ENCODE data around the gene TMEM205.

DNA sequence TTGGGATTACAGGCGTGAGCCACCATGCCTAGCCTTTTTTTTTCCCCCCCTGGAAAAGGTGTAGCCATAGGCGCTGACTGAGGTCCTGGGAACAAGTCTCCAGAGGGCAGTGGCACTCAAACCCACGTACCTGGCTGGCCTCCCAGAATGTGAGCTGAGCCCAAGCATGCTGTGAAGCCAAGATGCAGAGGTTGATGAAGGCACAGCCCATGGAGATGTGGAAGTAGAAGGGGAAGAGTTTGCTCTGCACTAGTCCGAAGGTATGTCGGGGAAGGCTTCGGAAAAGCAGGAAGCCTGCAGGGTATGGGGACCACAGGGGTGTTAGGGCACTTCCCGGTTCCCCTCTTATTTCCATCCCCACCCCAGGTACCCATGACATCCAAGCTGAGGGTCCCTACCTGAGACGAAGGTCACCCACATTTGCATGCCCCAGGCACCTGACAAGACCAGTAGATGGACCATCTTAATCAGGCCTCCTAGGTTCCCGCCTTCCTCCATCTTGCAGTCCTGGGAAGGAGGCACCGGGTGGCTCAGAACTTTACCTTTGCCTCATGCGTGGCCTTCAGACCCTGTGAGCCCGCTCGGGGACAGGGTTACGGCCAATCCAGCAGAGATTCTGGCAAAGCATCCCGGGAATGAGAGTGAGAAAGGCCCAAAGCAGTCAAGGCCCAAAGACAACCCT is 805 bp downstream of the TMEM205 start:
- TF ChIP-seq, protein P1, sequence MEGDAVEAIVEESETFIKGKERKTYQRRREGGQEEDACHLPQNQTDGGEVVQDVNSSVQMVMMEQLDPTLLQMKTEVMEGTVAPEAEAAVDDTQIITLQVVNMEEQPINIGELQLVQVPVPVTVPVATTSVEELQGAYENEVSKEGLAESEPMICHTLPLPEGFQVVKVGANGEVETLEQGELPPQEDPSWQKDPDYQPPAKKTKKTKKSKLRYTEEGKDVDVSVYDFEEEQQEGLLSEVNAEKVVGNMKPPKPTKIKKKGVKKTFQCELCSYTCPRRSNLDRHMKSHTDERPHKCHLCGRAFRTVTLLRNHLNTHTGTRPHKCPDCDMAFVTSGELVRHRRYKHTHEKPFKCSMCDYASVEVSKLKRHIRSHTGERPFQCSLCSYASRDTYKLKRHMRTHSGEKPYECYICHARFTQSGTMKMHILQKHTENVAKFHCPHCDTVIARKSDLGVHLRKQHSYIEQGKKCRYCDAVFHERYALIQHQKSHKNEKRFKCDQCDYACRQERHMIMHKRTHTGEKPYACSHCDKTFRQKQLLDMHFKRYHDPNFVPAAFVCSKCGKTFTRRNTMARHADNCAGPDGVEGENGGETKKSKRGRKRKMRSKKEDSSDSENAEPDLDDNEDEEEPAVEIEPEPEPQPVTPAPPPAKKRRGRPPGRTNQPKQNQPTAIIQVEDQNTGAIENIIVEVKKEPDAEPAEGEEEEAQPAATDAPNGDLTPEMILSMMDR (conservative IDR thresholded peaks at IDR 0.05; ENCODE audit: low read depth in 2 of 2) = no peak
- TF ChIP-seq POLR2AphosphoS5 (IDR thresholded peaks at IDR 0.05; ENCODE audit: low read depth) (no peak), CREB1 (CRISPR knock-in tag; IDR thresholded peaks at IDR 0.05; ENCODE audit: low read depth) (no peak), EZH2 (IDR thresholded peaks at IDR 0.05; ENCODE audit: low read depth, unreplicated experiment) (no peak), JUNB (IDR thresholded peaks at IDR 0.05; ENCODE audit: unreplicated experiment) (no peak), EZH2phosphoT487 (IDR thresholded peaks at IDR 0.05; ENCODE audit: unreplicated experiment) (no peak), ZNF114 (CRISPR knock-in tag; IDR thresholded peaks at IDR 0.05) (no peak), NANOG (IDR thresholded peaks at IDR 0.05; ENCODE audit: borderline replicate concordance) (no peak), STAT1 (IDR thresholded peaks at IDR 0.05; ENCODE audit: unreplicated experiment) (no peak)
- TF ChIP-seq, protein P2, sequence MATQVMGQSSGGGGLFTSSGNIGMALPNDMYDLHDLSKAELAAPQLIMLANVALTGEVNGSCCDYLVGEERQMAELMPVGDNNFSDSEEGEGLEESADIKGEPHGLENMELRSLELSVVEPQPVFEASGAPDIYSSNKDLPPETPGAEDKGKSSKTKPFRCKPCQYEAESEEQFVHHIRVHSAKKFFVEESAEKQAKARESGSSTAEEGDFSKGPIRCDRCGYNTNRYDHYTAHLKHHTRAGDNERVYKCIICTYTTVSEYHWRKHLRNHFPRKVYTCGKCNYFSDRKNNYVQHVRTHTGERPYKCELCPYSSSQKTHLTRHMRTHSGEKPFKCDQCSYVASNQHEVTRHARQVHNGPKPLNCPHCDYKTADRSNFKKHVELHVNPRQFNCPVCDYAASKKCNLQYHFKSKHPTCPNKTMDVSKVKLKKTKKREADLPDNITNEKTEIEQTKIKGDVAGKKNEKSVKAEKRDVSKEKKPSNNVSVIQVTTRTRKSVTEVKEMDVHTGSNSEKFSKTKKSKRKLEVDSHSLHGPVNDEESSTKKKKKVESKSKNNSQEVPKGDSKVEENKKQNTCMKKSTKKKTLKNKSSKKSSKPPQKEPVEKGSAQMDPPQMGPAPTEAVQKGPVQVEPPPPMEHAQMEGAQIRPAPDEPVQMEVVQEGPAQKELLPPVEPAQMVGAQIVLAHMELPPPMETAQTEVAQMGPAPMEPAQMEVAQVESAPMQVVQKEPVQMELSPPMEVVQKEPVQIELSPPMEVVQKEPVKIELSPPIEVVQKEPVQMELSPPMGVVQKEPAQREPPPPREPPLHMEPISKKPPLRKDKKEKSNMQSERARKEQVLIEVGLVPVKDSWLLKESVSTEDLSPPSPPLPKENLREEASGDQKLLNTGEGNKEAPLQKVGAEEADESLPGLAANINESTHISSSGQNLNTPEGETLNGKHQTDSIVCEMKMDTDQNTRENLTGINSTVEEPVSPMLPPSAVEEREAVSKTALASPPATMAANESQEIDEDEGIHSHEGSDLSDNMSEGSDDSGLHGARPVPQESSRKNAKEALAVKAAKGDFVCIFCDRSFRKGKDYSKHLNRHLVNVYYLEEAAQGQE (IDR thresholded peaks at IDR 0.05; ENCODE audit: unreplicated experiment) = no peak
- TF ChIP-seq, protein P3, sequence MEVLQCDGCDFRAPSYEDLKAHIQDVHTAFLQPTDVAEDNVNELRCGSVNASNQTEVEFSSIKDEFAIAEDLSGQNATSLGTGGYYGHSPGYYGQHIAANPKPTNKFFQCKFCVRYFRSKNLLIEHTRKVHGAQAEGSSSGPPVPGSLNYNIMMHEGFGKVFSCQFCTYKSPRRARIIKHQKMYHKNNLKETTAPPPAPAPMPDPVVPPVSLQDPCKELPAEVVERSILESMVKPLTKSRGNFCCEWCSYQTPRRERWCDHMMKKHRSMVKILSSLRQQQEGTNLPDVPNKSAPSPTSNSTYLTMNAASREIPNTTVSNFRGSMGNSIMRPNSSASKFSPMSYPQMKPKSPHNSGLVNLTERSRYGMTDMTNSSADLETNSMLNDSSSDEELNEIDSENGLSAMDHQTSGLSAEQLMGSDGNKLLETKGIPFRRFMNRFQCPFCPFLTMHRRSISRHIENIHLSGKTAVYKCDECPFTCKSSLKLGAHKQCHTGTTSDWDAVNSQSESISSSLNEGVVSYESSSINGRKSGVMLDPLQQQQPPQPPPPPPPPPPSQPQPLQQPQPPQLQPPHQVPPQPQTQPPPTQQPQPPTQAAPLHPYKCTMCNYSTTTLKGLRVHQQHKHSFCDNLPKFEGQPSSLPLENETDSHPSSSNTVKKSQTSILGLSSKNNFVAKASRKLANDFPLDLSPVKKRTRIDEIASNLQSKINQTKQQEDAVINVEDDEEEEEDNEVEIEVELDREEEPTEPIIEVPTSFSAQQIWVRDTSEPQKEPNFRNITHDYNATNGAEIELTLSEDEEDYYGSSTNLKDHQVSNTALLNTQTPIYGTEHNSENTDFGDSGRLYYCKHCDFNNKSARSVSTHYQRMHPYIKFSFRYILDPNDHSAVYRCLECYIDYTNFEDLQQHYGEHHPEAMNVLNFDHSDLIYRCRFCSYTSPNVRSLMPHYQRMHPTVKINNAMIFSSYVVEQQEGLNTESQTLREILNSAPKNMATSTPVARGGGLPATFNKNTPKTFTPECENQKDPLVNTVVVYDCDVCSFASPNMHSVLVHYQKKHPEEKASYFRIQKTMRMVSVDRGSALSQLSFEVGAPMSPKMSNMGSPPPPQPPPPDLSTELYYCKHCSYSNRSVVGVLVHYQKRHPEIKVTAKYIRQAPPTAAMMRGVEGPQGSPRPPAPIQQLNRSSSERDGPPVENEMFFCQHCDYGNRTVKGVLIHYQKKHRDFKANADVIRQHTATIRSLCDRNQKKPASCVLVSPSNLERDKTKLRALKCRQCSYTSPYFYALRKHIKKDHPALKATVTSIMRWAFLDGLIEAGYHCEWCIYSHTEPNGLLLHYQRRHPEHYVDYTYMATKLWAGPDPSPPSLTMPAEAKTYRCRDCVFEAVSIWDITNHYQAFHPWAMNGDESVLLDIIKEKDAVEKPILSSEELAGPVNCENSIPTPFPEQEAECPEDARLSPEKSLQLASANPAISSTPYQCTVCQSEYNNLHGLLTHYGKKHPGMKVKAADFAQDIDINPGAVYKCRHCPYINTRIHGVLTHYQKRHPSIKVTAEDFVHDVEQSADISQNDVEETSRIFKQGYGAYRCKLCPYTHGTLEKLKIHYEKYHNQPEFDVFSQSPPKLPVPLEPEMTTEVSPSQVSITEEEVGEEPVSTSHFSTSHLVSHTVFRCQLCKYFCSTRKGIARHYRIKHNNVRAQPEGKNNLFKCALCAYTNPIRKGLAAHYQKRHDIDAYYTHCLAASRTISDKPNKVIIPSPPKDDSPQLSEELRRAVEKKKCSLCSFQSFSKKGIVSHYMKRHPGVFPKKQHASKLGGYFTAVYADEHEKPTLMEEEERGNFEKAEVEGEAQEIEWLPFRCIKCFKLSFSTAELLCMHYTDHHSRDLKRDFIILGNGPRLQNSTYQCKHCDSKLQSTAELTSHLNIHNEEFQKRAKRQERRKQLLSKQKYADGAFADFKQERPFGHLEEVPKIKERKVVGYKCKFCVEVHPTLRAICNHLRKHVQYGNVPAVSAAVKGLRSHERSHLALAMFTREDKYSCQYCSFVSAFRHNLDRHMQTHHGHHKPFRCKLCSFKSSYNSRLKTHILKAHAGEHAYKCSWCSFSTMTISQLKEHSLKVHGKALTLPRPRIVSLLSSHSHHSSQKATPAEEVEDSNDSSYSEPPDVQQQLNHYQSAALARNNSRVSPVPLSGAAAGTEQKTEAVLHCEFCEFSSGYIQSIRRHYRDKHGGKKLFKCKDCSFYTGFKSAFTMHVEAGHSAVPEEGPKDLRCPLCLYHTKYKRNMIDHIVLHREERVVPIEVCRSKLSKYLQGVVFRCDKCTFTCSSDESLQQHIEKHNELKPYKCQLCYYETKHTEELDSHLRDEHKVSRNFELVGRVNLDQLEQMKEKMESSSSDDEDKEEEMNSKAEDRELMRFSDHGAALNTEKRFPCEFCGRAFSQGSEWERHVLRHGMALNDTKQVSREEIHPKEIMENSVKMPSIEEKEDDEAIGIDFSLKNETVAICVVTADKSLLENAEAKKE (CRISPR knock-in tag; IDR thresholded peaks at IDR 0.05) = no peak

Measured in GM23338 (cell line).